Measurements from ENCODE around the gene NELFA. TPM values are rescaled to one million over a fixed set of nuclear protein-coding genes. Genes with fewer than 3 reads are reported as not detected.

The NELFA gene
- total RNA-seq (ENCODE audit: insufficient read depth, low replicate concordance), result 8.4 TPM

GRCh38 chr4:2008921-2009650 lies at the start of gene NELFA:
Gene NELFA (minus strand): TSS chr4:2008974. CDS start chr4:2008959, 15 bp downstream.
- DNase-seq (ENCODE audit: low spot score), result peak; percentile 98

DNA sequence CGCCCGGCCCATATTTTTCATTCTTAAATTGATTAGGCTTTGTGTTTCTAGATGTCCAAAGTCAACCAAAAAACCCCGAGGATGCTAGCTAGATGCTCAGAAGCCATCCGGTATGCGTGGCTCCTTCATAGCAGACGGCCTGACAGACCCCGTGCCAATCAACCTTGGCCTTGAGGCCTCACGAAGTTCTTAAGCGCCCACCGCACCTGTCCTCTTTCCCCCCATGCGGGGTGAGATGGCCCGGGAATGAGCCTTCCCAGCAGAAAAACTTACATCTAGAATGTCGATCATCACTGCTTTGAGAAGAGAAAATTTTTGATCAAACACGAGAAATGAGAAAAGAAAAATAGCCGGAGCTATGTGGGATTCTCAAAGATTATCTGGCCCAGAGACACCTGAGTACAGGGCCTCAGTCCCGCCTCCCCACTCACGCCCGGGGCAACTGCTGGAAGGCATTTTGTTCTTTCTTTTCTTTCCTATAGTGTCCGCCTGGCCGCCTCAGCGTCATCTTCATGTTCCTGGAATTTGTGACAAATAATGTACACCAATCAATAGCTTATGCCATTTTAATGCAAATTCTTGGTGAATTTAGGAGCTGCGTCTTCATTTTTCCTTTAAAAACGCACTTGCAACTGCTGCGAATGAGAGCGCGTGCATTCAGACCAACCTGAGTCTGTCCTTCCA lies 48.8 kb upstream of the NELFA start:
- no peak for DNase-seq (ENCODE audit: low spot score)

- no peak for DNase-seq (ENCODE audit: low spot score)
These were observed 45.4 kb upstream of the NELFA start for GRCh38 chr4:2054217-2054616.

DNA sequence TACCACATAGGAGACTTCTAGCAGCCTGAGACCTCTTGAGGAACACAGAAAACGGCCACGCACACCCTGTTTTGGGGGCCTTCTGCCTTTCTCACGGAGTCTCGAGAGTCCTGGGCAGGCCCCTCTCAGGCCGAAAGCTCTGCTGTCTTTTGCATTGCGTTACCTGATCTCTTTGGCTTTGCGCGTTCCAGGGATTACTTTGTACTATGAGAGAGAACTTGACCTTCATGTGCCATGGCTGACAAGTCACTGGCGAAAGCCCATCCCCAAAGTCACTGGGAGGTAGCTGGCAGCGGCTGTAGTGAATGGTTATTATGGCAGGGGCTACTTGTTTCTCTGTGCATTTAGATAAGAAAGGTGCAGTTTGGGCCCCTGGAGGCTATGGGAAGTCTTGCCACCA lies 42.3 kb upstream of the NELFA start:
- DNase-seq (ENCODE audit: low spot score), result no peak

DNA sequence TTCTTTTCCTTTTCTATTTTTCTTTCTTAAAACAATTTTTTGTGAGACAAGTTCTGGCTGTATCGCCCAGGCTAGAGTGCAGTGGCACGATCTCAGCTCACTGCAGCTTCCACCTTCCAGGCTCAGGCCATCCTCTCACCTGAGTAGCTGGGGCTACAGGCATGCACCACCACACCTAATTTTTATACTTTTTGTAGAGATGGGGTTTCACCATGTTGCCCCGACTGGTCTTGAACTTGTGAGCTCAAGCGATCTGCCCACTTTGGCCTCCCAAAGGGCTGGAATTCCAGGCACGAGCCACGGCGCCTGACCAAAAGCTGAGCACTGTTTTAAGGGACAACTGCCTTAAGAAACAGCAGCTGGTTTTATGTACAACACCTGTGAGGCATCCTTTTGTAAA lies 41.0 kb upstream of the NELFA start:
- DNase-seq (ENCODE audit: low spot score), result no peak

- no peak for DNase-seq (ENCODE audit: low spot score)
These were observed 40.6 kb upstream of the NELFA start for GRCh38 chr4:2049381-2049780.

- no peak for DNase-seq (ENCODE audit: low spot score)
These were observed 40.1 kb upstream of the NELFA start for GRCh38 chr4:2048831-2049230.

- DNase-seq (ENCODE audit: low spot score), result no peak
These were observed 39.2 kb upstream of the NELFA start for GRCh38 chr4:2047781-2048581.

- DNase-seq (ENCODE audit: low spot score), result no peak
These were observed 38.4 kb upstream of the NELFA start for GRCh38 chr4:2047031-2047660.

- no peak for DNase-seq (ENCODE audit: low spot score)
These were observed 37.5 kb upstream of the NELFA start for GRCh38 chr4:2046031-2046961.

DNA sequence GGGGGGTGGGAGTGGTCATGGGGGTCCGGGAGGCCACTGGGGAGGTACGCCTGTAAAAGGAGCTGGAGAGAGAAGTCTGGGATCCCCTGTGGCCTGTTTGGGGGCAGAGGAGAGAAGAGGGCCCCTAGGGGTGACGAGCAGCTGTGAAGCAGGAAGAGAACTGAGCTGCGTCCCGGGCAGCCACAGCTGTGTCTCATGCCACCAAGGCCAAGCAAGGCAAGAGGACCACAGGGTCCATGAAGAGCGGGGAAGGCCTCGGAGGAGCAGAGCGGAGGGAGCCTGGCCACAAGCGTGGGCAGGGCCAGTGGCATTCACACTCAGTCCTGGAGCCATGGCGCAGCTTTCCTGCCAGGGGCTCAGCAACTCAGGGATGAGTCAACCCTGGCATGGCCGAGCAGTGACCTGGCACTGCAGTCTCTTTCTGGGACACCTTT lies 36.8 kb upstream of the NELFA start:
- no peak for DNase-seq (ENCODE audit: low spot score)

- DNase-seq (ENCODE audit: low spot score), result no peak
These were observed 36.1 kb upstream of the NELFA start for GRCh38 chr4:2044542-2045517.

DNA sequence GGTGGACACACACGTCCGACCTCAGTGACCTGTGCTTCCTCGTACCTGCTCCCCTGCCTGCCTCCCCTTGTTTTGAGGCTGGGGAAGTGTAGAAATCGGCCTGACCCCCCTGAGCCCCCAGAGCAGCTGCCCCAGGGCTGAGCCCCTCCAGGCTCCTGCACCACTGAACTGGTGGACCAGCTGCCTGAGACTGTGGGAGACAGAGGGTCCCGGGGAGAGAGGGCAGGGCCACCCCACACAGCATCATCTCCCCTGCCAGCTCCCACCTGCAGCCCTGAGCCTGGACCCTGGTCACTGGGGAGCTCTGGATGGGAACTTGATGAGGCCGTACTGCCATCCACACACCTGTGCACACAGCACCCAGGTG lies 35.3 kb upstream of the NELFA start:
- no peak for DNase-seq (ENCODE audit: low spot score)

GRCh38 chr4:2043396-2044118 lies 34.8 kb upstream of the NELFA start:
- no peak for DNase-seq (ENCODE audit: low spot score)

GRCh38 chr4:2042947-2043395 lies 34.2 kb upstream of the NELFA start:
- DNase-seq (ENCODE audit: low spot score), result no peak

- no peak for DNase-seq (ENCODE audit: low spot score)
These were observed 33.6 kb upstream of the NELFA start for GRCh38 chr4:2042204-2042946.

DNA sequence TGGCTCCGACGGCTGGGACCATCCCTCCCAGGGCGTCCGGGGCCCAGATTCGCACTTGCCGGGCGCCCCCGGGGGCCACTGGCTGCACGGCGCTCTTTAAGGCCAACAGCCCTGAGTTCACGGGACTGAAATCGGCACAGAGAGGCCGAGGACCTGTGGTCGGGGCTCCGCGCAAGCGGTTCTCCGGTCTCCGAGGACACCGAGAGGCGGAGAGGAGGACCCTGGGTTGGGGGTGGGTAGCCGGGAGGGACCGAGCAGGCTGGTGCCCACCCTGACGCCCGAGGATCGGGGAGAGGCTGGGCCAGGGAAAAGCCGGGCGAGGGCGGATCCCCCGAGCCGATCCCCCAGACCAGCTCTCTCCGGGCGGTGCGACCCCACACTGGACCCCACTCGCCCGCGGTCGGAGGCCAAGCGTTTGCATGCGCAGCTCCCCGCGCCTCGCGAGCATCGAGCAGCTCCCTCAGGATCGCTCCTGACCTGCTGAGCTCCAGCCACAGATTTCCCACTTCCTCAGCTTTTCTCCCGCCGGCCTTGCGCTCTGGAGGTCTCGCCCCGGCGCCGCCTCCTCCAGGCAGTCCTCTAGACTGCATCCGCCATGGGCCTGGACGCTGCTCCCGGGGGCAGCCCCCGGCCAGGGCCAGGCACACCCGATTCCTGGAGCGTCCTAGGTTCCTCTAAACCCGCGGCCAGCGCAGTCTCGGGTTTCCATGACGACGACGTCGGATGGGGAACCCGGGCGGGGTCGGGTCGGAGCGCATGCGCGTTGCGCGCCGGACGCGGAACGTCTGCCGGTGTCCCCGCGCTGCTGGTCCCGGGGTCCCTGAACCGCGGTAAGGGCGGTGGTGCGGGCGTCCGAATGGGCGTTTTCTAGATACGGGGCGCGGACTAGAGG lies 32.7 kb upstream of the NELFA start:
- DNase-seq (ENCODE audit: low spot score), result peak; percentile 80

All from umbilical cord (tissue), 2 donors.